Measurements from ENCODE around the gene ATRNL1. TPM values are rescaled to one million over a fixed set of nuclear protein-coding genes. Genes with fewer than 3 reads are reported as not detected.

ATRNL1 gene
- total RNA-seq, 1 donor from 2014 or later = 0.17 TPM

DNA sequence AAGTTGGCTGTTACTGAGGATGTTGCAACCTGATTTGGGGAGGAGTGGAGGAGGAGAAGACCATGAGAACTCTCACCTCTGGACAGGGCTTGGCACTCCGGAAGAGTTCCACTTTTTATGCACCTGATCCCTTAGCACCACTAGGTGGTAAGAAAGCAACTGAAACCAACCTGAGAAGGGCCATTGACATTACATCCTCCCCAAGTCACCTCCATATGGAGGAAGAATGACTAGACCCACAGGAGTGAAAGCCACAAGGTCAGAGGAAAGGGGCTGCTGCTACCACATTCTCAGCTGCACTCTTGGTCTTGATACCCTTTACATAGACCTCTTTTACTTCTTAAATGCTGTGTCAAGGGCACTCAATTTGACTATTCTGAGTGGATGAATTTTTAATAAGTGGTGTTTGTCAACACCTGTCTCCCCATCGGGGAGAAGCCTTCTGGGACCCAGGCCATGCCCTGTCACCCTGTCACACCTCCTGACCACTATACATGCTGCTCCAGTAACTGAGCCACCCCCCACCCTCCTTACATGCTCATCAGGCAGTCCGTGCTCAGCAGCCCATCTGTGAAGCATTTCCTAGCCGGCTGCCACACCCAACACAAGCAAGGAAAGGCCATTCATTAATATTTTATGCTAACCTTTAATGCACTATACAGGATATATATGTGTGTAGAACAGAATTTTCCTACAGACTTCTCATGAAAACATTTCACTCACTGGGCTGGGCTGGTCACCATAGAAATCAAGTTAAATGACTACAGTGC, 817.0 kb downstream of the ATRNL1 start:
- no peak for DNase-seq

GRCh38 chr10:115914475-115914874, 821.3 kb downstream of the ATRNL1 start:
- no peak for DNase-seq

GRCh38 chr10:115915429-115915828, 822.3 kb downstream of the ATRNL1 start:
- no peak for DNase-seq

GRCh38 chr10:115918812-115919211, 825.6 kb downstream of the ATRNL1 start:
- no peak for DNase-seq

GRCh38 chr10:115921795-115922194, 828.6 kb downstream of the ATRNL1 start:
- DNase-seq = peak; percentile 56

- DNase-seq = no peak
Observed at GRCh38 chr10:115931309-115931708, 838.1 kb downstream of the ATRNL1 start.

DNA sequence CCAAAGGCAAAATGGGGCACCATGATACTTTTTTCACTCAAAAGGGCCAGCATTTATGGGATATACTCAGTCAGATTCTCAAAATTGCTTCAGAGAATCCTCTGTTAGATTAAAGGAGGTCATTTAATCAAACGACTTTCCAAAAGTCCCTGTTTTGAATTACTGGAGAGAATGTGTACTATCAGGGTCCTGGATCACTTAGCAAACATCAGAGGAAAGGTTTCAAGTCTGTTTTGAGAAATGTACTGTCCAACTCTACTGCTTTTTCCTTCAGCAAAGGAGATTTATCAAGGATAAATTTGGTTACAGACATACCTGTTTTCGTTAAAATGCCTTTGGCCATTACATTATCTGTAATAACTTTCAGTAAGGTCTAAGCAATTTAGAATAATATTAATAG, 838.9 kb downstream of the ATRNL1 start:
- no peak for DNase-seq

DNA sequence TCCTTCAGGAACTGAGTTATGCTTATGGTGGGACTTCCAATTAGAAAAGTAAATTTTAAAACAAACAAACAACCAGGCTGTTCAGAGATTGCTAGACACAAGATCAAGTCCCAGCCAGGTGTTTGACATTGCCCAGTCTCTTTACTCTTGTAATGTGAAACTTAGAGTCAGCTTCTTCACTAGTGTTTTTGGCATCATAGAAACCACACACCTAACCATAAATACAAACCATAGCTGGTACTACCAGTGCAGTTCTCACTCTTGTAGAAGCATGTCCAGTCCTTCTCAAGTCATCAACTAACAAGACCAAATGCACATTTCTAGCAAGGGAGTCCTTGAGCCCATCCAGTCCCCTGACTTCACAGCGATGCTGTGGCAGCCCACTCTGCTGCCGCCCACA, 839.9 kb downstream of the ATRNL1 start:
- DNase-seq = no peak

DNA sequence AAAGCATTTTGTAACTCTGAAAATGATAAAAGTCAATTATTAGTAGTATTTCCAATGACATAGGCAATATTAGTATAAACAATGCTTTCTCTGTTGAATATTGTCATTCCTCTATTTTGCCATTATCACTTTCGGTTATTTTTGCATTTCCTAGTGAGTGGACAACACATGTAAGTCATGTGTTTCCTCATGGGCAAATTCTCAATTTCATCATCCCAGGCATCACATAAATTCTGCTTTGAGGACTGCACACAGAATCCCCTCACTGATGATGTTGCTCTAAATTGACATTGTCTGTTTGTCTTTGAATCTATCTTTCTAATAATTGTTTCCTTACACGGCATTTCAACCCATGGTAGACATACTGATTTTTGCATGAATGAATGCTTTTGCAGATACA, 842.6 kb downstream of the ATRNL1 start:
- no peak for DNase-seq

DNA sequence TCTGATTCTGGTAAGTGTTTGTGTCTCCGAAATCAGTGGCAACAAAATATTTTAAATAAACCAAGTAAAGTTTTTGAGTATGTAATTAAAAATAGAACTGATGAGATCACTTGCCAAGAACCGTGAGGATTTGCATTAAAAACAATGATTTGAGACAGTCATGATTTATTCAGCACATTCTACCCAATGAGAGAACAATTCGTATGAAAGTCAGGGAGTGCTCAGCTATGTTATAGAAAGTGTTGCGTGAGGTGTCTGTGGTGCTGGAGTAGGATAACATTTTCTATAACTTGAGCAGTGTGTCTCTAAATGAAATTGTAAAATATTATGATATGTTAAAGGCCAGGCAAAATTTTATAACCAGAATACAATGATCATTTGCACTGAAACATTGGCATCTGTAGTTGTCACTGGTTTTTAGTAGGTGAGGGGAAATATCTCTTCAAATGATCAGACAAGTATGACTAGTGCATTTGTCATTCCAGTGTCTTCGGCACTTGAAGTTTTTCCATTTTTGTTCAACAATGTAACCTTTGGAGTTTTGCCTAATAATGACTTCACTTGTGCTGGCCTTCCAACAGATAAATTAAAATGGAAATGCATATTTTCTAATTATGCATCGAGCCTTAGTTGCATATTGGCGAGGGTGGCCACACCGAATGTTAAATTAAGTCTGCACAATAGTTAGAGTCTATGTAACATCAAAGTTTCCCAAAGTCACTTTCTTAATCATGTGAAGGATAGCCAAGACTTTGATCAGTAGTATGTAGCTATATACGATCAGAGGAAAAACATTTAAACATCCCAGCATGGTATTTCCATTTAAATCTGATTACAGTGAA, 844.0 kb downstream of the ATRNL1 start:
- peak; percentile 57 for DNase-seq

- DNase-seq = peak; percentile 39
Observed at GRCh38 chr10:115937768-115938056, 844.5 kb downstream of the ATRNL1 start.

DNA sequence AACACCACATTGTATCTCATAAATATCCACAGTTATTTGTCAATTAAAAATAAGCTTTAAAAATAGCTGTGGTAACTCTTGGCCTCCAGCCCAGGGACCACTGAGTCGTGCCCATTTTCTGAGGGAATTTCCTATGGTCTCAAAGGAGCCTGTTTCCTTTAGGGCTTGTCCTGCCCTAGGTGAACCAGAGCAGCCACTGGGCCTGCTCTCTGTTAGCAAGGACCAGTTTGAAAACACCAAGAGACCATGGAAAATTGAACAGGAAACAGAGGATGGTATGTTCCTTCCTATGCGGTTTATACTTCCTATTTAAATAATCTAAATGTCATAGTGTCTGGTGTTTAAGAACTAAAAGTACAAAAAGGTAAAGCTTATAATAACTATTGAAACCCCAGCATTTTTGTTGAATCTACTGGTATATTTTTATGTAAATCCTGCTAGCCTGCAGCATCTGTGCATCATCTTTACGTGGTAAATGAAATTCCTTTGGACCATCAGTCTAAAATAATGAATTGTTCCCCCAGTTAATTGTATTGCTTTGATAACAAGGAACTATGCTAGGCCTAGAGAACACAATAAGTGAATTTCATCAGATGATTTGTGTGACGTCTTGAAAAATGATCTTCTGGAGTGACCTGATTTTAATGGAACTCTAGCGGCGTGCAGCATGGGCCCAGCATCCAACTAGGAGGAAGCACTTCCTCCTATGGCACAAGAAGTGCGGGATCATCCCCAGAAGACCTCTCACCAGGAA, 846.1 kb downstream of the ATRNL1 start:
- DNase-seq = peak; percentile 42

DNA sequence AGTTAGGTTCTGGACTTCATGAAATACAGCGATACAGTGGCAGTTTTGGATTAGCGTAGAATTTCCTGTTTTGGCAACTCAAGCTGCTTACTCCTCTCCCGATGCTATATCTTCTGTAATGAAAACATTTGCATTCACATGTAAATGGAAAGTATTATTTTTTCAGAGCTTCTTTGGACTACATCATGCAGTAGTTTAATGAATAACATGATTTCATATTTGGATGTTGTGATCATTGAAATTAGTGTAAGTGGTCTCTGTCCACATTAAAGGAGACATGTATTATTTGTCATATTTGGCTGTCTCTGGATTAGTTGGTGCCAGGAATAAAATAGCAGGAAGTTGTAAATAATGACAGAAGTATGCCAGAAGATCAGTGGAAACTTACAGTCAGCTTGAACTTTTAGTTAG, 848.2 kb downstream of the ATRNL1 start:
- DNase-seq = peak; percentile 60

- DNase-seq = peak; percentile 30
Observed at GRCh38 chr10:115942101-115942500, 848.9 kb downstream of the ATRNL1 start.

DNA sequence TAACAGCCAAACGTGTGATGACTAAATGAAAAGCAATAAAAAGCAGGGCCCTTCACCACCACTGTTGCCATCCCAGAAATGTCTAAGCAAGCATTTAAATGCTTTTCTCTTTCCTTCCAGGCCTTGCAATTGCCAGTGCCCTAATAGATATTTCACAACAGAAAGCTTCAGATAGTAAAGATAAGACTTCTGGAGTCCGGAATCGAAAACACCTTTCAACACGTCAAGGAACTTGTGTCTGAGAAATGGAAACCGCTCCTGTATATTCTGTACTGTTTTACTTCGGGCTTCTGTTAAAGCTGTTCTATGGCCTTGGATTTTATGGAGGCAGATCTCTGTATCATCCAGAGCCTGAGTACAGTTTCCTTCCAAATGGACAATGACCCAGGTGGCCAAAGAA, 851.4 kb downstream of the ATRNL1 start:
- DNase-seq = no peak

DNA sequence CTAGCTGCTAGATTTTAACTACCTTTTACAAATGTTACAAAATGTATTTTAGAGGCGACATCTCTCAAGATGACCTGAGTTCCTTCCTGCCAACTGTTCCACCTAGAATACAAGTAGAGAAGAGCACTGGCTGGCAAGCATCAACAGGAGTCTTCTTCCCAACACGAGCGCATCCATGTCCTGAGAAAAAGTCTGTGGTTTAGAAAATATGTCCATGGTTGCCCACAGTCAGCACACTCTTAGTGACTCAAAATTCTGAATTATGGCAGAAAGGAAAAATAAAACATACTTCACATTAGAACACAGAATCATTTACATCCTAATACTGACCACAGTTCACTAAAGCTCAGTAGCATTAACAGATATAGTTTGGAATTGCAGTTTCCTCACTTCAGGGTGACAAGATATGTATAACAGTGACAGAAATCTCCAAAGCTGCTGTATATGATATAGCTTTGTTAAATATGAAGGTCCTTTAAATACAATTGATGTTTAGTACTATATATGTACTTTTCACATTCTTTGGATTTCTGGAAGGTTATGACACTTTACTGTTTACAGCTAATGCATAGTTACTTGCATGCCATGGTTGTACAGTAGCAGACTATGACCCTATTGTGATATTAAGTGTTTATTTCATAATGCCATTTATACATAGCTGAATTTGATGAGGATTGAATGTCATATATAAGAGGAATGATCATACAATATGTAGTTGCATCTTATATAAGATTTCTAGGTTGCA, 852.7 kb downstream of the ATRNL1 start:
- no peak for DNase-seq

DNA sequence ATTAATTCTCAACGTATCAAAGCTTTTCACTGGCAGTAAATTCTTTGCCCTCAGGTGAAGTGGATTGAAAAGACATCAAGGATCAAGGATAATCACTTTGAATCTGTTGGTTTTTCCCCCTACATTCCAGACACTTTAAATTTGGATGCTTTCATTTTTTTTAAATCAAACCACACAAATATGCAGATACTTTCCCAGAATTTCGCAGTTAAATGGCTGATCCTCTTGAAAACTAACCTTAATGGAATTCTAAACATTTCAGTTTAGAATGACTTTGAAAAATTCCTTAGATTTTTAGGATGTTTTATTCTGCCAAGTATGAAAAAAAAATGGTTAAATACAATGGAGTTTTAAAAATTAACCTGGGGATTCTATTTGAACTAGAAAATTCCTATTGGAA, 853.9 kb downstream of the ATRNL1 start:
- peak; percentile 40 for DNase-seq

- DNase-seq = peak; percentile 43
Observed at GRCh38 chr10:115948465-115948864, 855.3 kb downstream of the ATRNL1 start.

GRCh38 chr10:115949282-115949844, 856.2 kb downstream of the ATRNL1 start:
- DNase-seq = no peak

GRCh38 chr10:115950320-115950719, 857.2 kb downstream of the ATRNL1 start:
- DNase-seq = peak; percentile 42

- DNase-seq = peak; percentile 28
Observed at GRCh38 chr10:115951242-115951641, 858.1 kb downstream of the ATRNL1 start.

GRCh38 chr10:115953281-115953680, 860.1 kb downstream of the ATRNL1 start:
- peak; percentile 16 for DNase-seq
